Chondrocyte (in vitro differentiated cells): ENCODE data around the gene WWC1. TPM values are rescaled to one million over a fixed set of nuclear protein-coding genes. Genes with fewer than 3 reads are reported as not detected.

Experiments used
- DNase-seq: peaks from one replicate; pipeline ENCODE4 v3.0.0; 2021; ENCODE audit warnings: mixed read lengths, low spot score
- H3K27ac Mint-ChIP-seq: one replicate; pipeline ENCODE4 v1.8.0; 2021; ENCODE audit warnings: mild to moderate bottlenecking, moderate library complexity, mixed read lengths; ENCODE audit not compliant: unreplicated experiment
- H3K27me3 Mint-ChIP-seq: 2 replicates; pipeline ENCODE4 v1.8.0; 2021; ENCODE audit warnings: low read depth, mixed read lengths
- H3K36me3 Mint-ChIP-seq: 2 replicates; pipeline ENCODE4 v1.8.0; 2021; ENCODE audit warnings: low read depth, mixed read lengths
- H3K4me1 Mint-ChIP-seq: 2 replicates; pipeline ENCODE4 v1.8.0; 2021; ENCODE audit warnings: low read depth, mild to moderate bottlenecking, mixed read lengths
- H3K4me3 Mint-ChIP-seq: one replicate; pipeline ENCODE4 v1.8.0; 2021; ENCODE audit warnings: mild to moderate bottlenecking, moderate library complexity, mixed read lengths; ENCODE audit not compliant: unreplicated experiment
- H3K9me3 Mint-ChIP-seq: 2 replicates; pipeline ENCODE4 v1.8.0; 2021; ENCODE audit warnings: low read depth, mixed read lengths
- total RNA-seq: library from RNA; stranded (reverse); gene quantifications from 3 replicates; pipeline ENCODE4 v1.2.1, GENCODE V29; 2021
- TF ChIP-seq, protein P1 (sequence below): fragments of 200-600 bp; sonication (generic); IDR thresholded peaks from 2 replicates; pipeline ENCODE4 v1.5.0; 2021; ENCODE audit warnings: antibody characterized with exemption, mild to moderate bottlenecking, moderate library complexity

The WWC1 gene
- total RNA-seq, 1 donor from 2014 or later, result 2.1 TPM

- Mint-ChIP-seq H3K4me1 (peaks cover 13% of the 10 kb centered on the region), H3K36me3 (no peaks in the 10 kb centered on the region), H3K4me3 (no peak overlapping the region), H3K27me3 (no peaks in the 10 kb centered on the region), H3K9me3 (no peaks in the 10 kb centered on the region), H3K27ac (no peak overlapping the region)
- TF ChIP-seq, protein P1, sequence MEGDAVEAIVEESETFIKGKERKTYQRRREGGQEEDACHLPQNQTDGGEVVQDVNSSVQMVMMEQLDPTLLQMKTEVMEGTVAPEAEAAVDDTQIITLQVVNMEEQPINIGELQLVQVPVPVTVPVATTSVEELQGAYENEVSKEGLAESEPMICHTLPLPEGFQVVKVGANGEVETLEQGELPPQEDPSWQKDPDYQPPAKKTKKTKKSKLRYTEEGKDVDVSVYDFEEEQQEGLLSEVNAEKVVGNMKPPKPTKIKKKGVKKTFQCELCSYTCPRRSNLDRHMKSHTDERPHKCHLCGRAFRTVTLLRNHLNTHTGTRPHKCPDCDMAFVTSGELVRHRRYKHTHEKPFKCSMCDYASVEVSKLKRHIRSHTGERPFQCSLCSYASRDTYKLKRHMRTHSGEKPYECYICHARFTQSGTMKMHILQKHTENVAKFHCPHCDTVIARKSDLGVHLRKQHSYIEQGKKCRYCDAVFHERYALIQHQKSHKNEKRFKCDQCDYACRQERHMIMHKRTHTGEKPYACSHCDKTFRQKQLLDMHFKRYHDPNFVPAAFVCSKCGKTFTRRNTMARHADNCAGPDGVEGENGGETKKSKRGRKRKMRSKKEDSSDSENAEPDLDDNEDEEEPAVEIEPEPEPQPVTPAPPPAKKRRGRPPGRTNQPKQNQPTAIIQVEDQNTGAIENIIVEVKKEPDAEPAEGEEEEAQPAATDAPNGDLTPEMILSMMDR, result no peak
- DNase-seq, result no peak
These were observed 24.1 kb downstream of the WWC1 start for GRCh38 chr5:168315416-168316138.

DNA sequence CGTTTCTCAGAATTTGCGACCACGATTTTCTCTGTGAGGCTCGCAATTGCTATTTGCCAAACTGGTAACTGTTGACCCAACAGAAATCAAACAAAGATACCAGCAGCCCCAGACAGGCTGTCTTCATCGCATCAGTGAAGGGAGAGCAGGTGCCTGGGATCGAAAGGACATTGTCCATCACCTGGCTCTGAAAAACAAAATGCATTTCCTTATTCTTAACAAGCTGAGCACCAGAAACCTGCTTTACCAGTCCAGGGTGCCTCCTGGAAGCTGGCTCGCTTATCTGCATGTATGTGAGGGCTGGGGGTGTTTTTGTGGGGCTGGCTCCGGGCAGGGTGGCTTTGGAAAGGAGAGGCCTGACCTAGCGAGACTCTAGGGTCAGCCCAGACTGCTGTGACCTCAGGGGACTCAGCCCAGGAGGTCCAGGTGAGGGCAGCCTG is 24.7 kb downstream of the WWC1 start:
- Mint-ChIP-seq H3K27me3 (no peaks in the 10 kb centered on the region), H3K9me3 (no peaks in the 10 kb centered on the region), H3K27ac (no peak overlapping the region), H3K36me3 (no peaks in the 10 kb centered on the region), H3K4me3 (no peak overlapping the region), H3K4me1 (peaks cover 13% of the 10 kb centered on the region)
- TF ChIP-seq, protein P1, result no peak
- DNase-seq, result no peak

- Mint-ChIP-seq H3K36me3 (no peaks in the 10 kb centered on the region), H3K4me1 (peaks cover 13% of the 10 kb centered on the region), H3K9me3 (no peaks in the 10 kb centered on the region), H3K27ac (no peak overlapping the region), H3K4me3 (no peak overlapping the region), H3K27me3 (no peaks in the 10 kb centered on the region)
- TF ChIP-seq, protein P1, result no peak
- DNase-seq, result no peak
These were observed 25.7 kb downstream of the WWC1 start for GRCh38 chr5:168317096-168317520.

- Mint-ChIP-seq H3K9me3 (no peaks in the 10 kb centered on the region), H3K27me3 (no peaks in the 10 kb centered on the region), H3K27ac (no peak overlapping the region), H3K36me3 (no peaks in the 10 kb centered on the region), H3K4me3 (no peak overlapping the region), H3K4me1 (peaks cover 13% of the 10 kb centered on the region)
- TF ChIP-seq, protein P1, result no peak
- no peak for DNase-seq
These were observed 26.2 kb downstream of the WWC1 start for GRCh38 chr5:168317521-168318147.

GRCh38 chr5:168318240-168318639 is 26.8 kb downstream of the WWC1 start:
- TF ChIP-seq, protein P1, result no peak
- H3K27me3 Mint-ChIP-seq, result no peaks in the 10 kb centered on the region
- no peaks in the 10 kb centered on the region for H3K36me3 Mint-ChIP-seq
- H3K4me1 Mint-ChIP-seq, result peaks cover 13% of the 10 kb centered on the region
- no peak overlapping the region for H3K4me3 Mint-ChIP-seq
- no peak overlapping the region for H3K27ac Mint-ChIP-seq
- DNase-seq, result no peak
- no peaks in the 10 kb centered on the region for H3K9me3 Mint-ChIP-seq
